Right ventricle myocardium superior (tissue), 1 donor: ENCODE measurements around the gene FRMPD2. TPM values are rescaled to one million over a fixed set of nuclear protein-coding genes. Genes with fewer than 3 reads are reported as not detected.

Experiments used
- ATAC-seq: fragments of 200-7000 bp; cut with Tn5 transposase; one replicate; pipeline ENCODE4 v1.9.1; 2020; ENCODE audit warnings: mild to moderate bottlenecking; ENCODE audit not compliant: poor library complexity
- DNase-seq: peaks from one replicate; pipeline ENCODE4 v3.0.0-alpha.2; 2020
- intact Hi-C: fragments of 100-400 bp; cut with DNase I; formaldehyde crosslinking; loops from one replicate; pipeline ENCODE4 v1.11.2; 2022
- long read RNA-seq: library from polyadenylated mRNA; unstranded; transcript quantifications from one replicate; pipeline ENCODE4 v2.0.0, GENCODE V29; 2021
- total RNA-seq: library from RNA; stranded (reverse); fragmentation: NEBNext Ultra II Directional; extraction: Animal tissue kit (Norgen Biotek cat#: 25700); gene quantifications from one replicate; pipeline ENCODE4 v1.2.1, GENCODE V29; 2021
- donor health status: DM: no; HTN: yes; CAD: no; lungs with severe emphysema.

FRMPD2 gene, protein sequence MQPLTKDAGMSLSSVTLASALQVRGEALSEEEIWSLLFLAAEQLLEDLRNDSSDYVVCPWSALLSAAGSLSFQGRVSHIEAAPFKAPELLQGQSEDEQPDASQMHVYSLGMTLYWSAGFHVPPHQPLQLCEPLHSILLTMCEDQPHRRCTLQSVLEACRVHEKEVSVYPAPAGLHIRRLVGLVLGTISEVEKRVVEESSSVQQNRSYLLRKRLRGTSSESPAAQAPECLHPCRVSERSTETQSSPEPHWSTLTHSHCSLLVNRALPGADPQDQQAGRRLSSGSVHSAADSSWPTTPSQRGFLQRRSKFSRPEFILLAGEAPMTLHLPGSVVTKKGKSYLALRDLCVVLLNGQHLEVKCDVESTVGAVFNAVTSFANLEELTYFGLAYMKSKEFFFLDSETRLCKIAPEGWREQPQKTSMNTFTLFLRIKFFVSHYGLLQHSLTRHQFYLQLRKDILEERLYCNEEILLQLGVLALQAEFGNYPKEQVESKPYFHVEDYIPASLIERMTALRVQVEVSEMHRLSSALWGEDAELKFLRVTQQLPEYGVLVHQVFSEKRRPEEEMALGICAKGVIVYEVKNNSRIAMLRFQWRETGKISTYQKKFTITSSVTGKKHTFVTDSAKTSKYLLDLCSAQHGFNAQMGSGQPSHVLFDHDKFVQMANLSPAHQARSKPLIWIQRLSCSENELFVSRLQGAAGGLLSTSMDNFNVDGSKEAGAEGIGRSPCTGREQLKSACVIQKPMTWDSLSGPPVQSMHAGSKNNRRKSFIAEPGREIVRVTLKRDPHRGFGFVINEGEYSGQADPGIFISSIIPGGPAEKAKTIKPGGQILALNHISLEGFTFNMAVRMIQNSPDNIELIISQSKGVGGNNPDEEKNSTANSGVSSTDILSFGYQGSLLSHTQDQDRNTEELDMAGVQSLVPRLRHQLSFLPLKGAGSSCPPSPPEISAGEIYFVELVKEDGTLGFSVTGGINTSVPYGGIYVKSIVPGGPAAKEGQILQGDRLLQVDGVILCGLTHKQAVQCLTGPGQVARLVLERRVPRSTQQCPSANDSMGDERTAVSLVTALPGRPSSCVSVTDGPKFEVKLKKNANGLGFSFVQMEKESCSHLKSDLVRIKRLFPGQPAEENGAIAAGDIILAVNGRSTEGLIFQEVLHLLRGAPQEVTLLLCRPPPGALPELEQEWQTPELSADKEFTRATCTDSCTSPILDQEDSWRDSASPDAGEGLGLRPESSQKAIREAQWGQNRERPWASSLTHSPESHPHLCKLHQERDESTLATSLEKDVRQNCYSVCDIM (N-terminal part only)
- 0.11 TPM for total RNA-seq
- long read RNA-seq: 0 reads

DNA sequence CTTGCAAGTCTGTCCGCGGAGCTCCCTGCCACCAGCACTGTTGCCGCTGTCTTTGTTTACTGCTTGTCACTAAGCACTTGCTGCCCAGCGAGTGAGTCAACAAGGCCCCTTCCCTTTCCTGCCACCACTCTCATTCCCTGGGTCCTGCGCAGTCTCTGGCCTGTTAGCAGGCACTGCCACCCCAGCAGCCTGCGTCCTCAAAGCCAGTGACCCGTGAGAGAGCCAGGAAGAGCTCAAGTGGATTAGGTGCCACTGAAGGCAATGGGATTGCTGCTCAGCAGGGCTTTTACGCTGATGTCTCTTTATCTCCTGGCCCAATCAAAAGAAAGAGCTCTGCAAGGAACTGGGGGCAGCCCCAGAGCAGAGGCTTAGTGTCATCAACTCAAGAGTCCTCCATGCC, at the start of gene FRMPD2:
FRMPD2 (minus strand) TSS at position 61 of the 400 bp plus-strand sequence. CDS start 129 bp downstream, outside the sequence.
- intact Hi-C loops: no loop called here
- ATAC-seq (no peak), DNase-seq (no peak)

DNA sequence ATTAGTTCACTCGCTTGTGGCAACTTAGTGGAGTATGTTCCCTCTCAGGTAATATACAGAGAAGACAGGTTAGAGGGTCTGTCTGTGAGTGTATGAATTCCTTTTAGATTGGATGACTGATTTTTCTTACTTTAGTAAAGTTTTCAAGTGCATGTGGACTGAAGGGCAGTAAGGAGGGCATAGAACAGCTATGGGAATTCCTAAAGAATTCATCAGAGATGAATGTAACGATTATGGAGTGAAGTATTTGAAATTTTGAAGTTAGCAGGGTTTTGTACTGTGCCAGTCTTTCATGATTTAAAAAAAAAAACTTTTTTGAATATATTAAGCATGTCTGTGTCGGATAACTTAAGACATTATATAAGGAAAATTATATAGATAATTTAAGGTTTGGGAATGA, 47.5 kb upstream of the FRMPD2 start:
- DNase-seq (no peak), ATAC-seq (no peak)
- intact Hi-C loops: no loop called here

DNA sequence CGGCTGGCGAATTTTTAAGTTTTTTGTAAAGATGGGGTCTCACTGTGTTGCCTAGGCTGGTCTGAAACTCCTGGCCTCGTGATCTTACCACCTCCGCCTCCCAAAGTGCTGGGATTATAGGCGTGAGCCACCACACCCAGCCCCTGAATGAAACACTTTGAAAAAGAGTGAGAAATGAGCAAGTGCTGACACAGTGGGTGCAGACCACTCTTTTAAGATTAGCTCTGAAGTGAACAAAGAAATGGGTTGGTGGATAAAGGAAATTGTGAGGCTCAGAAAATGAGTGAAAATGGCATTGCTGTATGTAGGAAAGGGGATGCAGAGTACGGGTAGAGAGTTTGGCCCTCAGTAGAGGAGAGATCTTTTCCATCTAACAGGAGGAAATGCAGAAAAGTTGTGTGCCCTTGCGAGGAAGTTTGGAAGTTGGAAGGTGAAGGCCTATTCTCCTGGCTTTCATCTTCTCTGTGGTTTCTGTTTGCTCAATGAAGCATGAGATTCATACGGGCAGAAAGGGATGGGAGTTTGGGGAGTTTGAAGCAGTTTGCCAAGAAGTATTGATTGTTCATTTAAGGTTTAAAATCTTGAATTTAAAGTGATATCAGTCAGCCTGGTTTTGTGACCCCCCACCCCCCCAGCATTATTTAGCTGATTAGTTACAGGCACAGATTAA, 43.0 kb upstream of the FRMPD2 start:
- ATAC-seq (no peak), DNase-seq (no peak)
- intact Hi-C loops: no loop called here

DNA sequence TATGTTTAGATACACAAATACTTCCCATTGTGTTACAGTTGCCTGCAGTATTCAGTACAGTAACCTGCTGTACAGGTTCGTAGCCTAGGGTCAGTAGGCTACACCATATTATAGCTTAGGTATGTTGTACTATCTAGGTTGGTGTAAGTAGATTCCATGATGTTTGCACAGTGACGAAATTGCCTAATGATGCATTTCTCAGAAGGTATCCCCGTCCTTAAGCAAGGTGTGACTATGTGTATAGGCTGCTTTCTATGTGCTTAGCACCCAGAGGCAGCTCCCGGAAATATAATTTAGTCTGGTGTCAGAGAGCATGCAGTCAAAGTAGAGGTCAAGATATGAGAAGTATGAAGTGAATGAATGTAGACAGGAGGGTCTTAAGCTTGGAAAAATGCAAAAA, 41.7 kb upstream of the FRMPD2 start:
- DNase-seq: no peak
- intact Hi-C loops: no loop called here
- ATAC-seq: no peak

DNA sequence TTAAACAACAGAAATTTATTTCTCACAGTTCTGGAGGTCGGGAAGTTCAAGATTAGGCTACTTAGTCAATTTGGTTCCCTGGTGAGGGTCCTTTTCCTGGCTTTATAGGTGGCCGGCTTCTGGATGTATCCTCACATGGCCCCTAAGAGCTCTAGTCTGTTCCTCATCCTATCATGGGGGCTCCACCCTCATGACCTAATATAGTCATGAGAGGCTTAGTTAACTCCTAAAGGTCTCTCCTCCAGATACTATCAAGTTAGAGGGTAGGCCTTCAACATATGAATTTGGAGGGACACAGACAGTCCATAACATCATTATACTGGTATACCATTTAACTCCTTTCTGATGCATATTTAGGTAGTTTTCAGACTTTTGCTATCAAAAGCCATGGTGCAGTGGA, 39.6 kb upstream of the FRMPD2 start:
- DNase-seq: no peak
- ATAC-seq: no peak
- intact Hi-C loops: no loop called here

DNA sequence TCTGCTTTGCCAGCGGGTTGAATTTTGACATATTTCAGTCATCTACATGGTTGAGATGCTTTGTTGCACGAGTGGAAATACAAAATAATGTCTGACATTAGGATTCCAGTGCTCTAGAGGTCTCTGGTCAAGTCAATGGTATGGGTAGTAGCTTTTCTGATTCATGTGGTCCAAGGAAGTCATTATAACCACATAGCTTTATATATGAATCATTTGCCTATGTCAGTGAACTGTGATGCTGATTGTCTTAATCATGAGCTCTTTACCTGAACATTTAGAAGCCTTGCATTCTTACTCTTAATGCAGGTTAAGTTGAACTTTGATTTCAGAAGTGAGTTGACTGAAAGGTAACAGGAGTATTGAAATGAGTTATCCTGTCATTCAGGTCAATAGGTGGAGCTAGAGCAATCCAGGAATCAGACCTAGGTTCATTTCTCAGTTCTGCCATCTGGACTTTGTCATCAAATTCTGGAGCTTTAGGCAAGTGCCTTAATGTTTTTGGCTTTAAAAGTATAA, 35.3 kb upstream of the FRMPD2 start:
- no peak for ATAC-seq
- no peak for DNase-seq
- intact Hi-C loops: no loop called here

DNA sequence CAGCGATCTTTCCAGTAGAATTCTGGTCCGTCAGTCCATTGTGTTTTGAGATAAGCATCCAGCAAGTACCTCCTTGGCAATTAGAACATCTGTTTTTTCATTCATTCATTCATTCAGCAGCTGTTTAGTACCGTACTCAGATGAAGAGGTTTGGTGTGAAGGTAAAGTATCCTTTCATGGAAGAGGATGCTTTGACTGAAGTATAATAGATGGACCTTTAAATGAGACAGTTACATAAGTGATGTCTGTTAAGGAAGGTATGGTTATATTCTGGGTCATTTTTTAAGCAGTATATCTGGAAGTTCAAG, 33.2 kb upstream of the FRMPD2 start:
- ATAC-seq (no peak), DNase-seq (no peak)
- intact Hi-C loops: no loop called here

DNA sequence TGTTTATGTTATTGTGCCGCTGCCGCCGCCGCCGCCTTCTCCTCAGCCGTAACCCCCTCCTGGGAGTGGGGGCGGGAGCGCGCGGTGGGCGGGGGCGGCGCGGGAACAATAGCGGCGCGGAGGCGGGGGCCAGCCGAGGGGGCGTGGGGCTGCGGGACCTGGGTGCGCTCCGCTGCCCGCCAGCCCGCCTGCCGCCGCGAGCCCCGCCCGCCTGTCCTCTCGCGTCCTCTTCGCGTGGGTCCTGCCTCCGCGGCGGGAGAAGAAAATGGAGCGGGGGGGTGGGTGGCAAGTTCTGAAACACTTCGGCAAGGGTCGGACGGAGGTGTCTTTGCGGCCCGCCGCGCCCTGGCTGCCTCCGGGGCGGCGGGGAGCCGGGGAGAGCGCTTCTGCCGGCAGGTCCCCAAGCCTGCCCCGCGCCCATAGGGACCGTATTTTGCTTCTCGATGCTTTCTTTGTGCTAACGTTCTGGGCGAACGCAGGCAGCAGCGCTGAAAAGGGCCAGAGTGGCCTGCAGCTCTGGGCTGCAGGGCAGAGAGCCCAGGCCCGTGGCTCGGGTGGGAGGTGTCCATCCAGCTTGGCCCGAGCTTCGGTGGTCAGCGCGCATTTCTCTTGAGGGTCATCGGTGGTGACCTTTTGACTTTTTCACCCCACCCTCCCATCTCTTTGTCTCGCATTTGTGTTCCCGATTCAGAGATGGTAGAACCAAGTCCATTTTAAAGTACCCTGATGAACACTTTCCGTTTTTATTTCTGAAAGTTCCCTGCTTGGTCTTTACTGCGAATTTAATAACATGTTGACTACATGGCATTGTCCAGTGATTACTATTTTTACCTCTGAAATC, 32.6 kb upstream of the FRMPD2 start:
- peak; percentile 80 for DNase-seq

DNA sequence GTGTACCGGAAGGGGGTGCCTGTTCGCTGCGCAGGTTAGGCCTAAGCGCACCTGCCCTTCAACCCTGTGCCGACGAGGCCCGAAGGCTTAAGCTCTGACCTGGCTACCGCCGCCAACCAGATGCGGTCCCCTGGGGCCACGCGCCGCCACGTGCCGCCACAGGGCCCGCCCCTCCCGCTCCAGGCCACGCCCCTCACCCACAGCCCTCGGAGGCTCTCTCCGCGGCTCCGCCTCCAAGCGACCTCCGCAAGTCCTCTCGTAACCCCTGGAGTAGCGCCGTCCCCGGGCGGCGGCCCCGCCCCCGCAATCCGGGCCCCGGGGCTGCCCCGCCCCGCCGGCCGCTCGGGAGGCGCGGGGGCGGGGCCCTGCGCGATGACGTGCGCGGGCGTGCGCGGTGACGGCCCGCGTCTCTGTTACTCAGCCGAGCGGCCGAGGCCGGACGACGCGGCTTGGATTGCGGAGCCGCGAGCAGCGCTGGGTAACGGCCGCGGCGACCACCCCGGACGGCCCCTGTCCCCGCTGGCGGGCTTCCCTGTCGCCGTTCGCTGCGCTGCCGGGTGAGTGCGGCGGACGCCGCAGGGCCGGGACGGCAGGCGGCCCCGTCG, 31.9 kb upstream of the FRMPD2 start, which contains the start of gene MAPK8:
MAPK8 (plus strand) TSS at position 413 of the 605 bp plus-strand sequence. CDS start 94,984 bp downstream, outside the sequence.
- DNase-seq (peak; percentile 96), ATAC-seq (peak; percentile 95)
- intact Hi-C loops: no loop called here

More for the DNA sequence above, 32.6 kb upstream of the FRMPD2 start:
- intact Hi-C loops: no loop called here
- ATAC-seq: peak; percentile 76

DNA sequence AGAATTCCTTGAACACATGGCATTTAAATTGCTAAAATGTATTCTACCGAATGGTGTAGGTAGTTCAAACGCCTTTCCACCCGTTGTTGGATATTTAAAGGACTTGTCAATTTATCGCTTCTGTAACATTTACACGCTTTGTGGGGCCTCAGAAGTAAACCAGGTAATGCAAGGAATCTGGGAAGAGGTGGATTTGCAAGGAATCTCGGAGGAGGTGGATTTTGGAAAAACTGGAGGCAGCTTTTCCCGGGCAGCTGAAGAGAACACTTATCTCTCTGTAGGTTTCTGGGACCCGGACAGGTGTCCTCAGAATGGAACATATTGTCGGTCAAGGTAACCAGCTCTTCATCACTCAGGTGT, 31.4 kb upstream of the FRMPD2 start:
- intact Hi-C loops: no loop called here

DNA sequence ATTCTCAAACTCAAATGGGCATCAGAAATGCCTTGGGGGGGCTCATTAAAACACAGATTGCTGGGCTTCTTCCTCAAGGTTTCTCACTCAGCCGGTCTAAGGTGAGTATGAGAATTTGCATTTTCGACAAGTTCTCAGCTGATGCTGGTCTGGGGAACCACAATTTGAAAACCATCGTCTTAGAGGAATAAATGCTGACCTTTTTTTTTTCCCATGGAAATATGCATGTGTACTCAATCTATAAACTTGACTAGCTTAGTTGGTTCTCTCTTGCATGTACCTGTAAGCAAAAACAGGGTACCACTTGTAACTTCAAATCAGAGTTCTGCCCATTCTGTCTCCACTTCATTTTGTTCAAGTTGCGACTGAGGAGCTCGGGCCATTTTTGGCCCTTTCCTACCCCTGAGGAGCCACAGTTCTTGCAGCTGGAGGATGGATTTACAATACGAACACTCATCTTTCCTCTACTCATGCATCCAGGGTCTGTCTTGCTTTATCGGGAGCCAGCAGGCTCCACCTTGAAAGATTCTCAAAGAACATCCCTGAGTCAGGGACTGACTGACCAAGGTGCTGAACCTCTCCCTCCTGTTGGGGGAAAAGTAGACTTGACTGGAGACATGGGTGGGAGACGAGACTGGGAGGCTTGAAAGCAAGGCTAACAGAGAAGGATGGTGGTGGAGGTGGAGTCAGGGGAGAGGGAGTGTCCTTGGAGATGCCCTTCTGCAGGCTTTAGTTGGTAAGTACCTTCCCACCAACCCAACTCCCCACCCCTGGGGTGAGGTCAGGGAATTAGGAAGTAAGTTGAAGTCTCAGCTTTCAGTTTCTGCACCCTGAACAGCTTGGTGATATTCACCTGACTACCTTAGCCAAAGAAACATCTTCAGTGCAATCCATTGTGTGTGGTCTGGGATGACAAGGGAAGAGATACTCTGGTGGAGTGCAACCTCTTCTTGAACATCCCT, 28.3 kb upstream of the FRMPD2 start:
- no peak for ATAC-seq

More for the DNA sequence above, 31.4 kb upstream of the FRMPD2 start:
- DNase-seq: no peak
- no peak for ATAC-seq

DNA sequence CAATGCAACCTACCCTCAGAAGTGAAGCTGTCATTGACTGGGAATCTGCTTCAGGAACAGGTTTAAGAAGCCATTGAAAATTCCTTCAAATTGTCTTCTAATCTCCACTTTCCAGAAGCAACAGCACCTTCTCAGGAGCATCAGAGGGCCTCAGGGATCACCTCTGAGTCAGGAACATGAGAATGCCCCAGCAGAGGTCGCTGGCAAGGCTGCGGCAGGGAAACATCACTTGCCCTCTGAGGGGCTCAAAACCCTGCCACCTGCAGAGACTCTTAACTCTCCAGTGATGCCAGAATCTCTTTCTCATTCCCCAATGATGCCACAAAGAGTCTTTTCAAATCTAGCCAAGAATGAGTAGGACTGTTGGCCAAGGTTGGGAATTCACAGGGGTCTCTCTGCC, 26.1 kb upstream of the FRMPD2 start:
- ATAC-seq: no peak
- DNase-seq: no peak
- intact Hi-C loops: no loop called here

More for the DNA sequence above, 28.3 kb upstream of the FRMPD2 start:
- intact Hi-C loops: no loop called here
- no peak for DNase-seq

DNA sequence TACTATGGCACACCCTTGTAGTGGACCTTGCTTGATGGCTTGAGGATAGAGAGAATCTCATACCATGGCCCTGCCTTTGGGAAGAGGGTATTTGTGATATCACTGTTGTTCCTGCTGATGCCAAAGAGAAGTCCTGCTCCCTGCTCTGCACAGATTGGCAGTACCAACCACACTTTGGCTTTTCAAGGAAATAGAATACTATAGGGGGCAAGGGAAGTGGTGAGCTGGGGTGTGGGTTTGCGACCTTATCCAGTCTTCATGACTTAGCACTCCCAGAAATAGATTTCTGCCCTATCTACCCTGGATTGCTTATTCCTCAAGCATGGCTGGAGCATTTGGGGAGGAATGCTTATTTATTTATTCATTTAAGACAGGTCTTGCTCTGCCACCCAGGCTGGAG, 25.2 kb upstream of the FRMPD2 start:
- intact Hi-C loops: no loop called here
- DNase-seq (no peak), ATAC-seq (no peak)

DNA sequence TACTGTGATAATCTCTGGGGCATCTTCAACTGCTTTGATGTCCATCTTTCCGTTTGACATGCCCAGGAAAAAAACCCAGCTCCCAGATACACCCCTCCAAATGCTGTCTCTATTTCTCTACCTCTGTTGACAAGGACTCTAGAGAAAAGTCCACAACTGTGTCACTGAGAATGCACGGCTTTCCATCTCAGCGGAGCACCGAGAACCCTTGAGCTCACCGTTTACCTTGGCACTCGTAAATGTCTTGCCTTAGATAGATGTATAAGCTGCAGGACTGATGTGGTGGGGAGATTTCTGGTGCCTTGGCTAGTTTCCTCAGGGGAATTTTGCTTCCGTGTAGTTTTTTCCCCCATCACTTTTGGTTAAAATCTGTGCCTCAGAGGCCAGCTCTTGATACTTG, 24.6 kb upstream of the FRMPD2 start:
- ATAC-seq (no peak), DNase-seq (no peak)
- intact Hi-C loops: no loop called here

DNA sequence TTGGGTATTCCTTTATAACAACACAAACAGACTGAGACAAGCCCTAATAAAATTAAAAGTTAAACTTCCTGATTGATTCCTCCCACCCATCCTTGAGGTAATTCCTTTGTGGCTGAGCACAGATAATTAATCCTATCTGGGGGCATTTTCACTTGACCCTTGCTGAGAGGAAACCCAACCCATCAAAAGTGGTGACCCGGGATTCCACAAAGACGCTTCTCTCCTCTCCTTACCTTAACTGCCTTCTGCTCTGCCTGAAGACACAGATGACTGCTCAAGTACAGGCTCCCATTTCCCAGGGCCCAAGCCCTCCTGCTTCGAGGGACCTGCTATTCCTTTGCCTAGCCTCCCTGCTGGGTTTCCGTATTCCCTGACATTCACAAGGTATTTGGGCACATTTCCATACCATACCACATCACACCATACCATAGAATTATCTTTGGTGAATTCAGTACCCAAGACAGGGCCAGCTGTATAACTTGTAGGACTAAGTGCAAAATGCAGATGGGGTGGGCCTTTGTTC, 22.1 kb upstream of the FRMPD2 start:
- intact Hi-C loops: no loop called here
- ATAC-seq (no peak), DNase-seq (no peak)

DNA sequence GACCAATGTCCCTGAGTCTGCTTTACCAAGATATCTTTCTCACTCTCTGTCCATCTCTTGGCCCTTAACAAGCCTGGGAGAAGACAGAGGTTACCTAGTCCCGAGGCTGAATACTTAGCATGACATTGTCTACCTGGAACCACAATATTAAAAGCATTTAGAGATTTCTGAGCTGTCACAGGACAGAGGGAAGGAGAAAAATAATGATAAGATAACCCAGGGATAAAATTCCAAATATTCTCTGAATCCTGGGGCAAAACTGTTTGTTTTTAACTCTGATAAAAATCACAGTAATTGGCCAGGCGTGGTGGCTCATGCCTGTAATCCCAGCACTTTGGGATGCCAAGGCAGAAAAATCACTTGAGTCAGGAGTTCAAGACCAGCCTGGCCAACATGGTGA, 19.9 kb upstream of the FRMPD2 start:
- intact Hi-C loops: no loop called here
- no peak for DNase-seq
- no peak for ATAC-seq
